Liver (tissue), 9 donors: Measurements from ENCODE around the gene ZSCAN10. TPM values are rescaled to one million over a fixed set of nuclear protein-coding genes. Genes with fewer than 3 reads are reported as not detected.

Source experiments
- DNase-seq: peaks from one replicate; pipeline ENCODE4 v3.0.0-alpha.2; 2017; ENCODE audit warnings: low spot score
- H3K27ac ChIP-seq, 2 donors: one replicate each; pipeline ENCODE4 v1.7.0; 2013; ENCODE audit warnings: inconsistent platforms in 2 of 2, low read length in 2 of 2, control low read depth in 1 of 2, low read depth in 1 of 2, mild to moderate bottlenecking in 1 of 2
- H3K27me3 ChIP-seq, 4 donors: one replicate each; pipeline versions ENCODE4 v1.6.1 to v1.7.0; 2013; ENCODE audit warnings: low read length in 3 of 4, inconsistent platforms in 1 of 4, mild to moderate bottlenecking in 1 of 4, moderate library complexity in 1 of 4; ENCODE audit not compliant: control insufficient read depth in 4 of 4, insufficient read depth in 4 of 4
- H3K36me3 ChIP-seq, 4 donors: one replicate each; pipeline versions ENCODE4 v1.6.1 to v1.7.0; 2013; ENCODE audit warnings: low read length in 3 of 4, mild to moderate bottlenecking in 3 of 4, low read depth in 1 of 4, moderate library complexity in 1 of 4; ENCODE audit not compliant: control insufficient read depth in 4 of 4, insufficient read depth in 3 of 4
- H3K4me1 ChIP-seq, 4 donors: one replicate each; pipeline versions ENCODE4 v1.6.1 to v1.7.0; 2013; ENCODE audit warnings: low read length in 3 of 4, mild to moderate bottlenecking in 3 of 4, moderate library complexity in 1 of 4; ENCODE audit not compliant: control insufficient read depth in 4 of 4, insufficient read depth in 4 of 4
- H3K4me3 ChIP-seq, 3 donors: one replicate each; pipeline versions ENCODE4 v1.6.1 to v1.7.0; 2013; ENCODE audit warnings: low read length in 3 of 3, control low read depth in 1 of 3, low read depth in 1 of 3, mild to moderate bottlenecking in 1 of 3
- H3K9ac ChIP-seq, 2 donors: one replicate each; pipeline ENCODE4 v1.7.0; 2013; ENCODE audit warnings: low read length in 2 of 2, mild to moderate bottlenecking in 2 of 2, moderate library complexity in 2 of 2, control low read depth in 1 of 2, low read depth in 1 of 2
- H3K9me3 ChIP-seq, 4 donors: one replicate each; pipeline versions ENCODE4 v1.6.1 to v1.7.0; 2013; ENCODE audit warnings: low read length in 3 of 4; ENCODE audit not compliant: control insufficient read depth in 4 of 4
- ATF3 ChIP-seq: IDR thresholded peaks from 2 replicates; pipeline ENCODE4 v1.6.1; 2016; ENCODE audit warnings: antibody characterized with exemption
- CTCF ChIP-seq: fragments of 150-350 bp; IDR thresholded peaks from 2 replicates; pipeline ENCODE4 v1.5.1; 2017; ENCODE audit warnings: improper control_type of control experiment, low read depth, low read length; ENCODE audit not compliant: missing input control
- EGR1 ChIP-seq, 2 donors: IDR thresholded peaks; 2 replicates each; pipeline ENCODE4 v1.6.1; 2016 to 2018; ENCODE audit warnings: antibody characterized with exemption in 2 of 2, low read depth in 2 of 2
- FOXA1 ChIP-seq: IDR thresholded peaks from 2 replicates; pipeline ENCODE4 v1.6.1; 2016; ENCODE audit warnings: antibody characterized with exemption
- FOXA2 ChIP-seq: IDR thresholded peaks from 2 replicates; pipeline ENCODE4 v1.6.1; 2016; ENCODE audit warnings: antibody characterized with exemption
- GABPA ChIP-seq, 2 donors: IDR thresholded peaks in 1 of 2; conservative IDR thresholded peaks in 1 of 2; 2 replicates each; pipeline ENCODE4 v1.6.1; 2016; ENCODE audit warnings: antibody characterized with exemption in 2 of 2, mild to moderate bottlenecking in 1 of 2, moderate library complexity in 1 of 2
- HNF4A ChIP-seq, 2 donors: conservative IDR thresholded peaks; 2 replicates each; pipeline ENCODE4 v1.6.1; 2016; ENCODE audit warnings: antibody characterized with exemption in 2 of 2, mild to moderate bottlenecking in 2 of 2
- HNF4G ChIP-seq: IDR thresholded peaks from 2 replicates; pipeline ENCODE4 v1.6.1; 2016; ENCODE audit warnings: antibody characterized with exemption
- JUND ChIP-seq, 2 donors: IDR thresholded peaks; 2 replicates each; pipeline ENCODE4 v1.6.1; 2016; ENCODE audit warnings: antibody characterized with exemption in 2 of 2
- MAX ChIP-seq: IDR thresholded peaks from 2 replicates; pipeline ENCODE4 v1.6.1; 2016; ENCODE audit warnings: antibody characterized with exemption
- NR2F2 ChIP-seq: IDR thresholded peaks from 2 replicates; pipeline ENCODE4 v1.6.1; 2016; ENCODE audit warnings: antibody characterized with exemption
- RAD21 ChIP-seq, 2 donors: IDR thresholded peaks; 2 replicates each; pipeline ENCODE4 v1.6.1; 2016; ENCODE audit warnings: antibody characterized with exemption in 2 of 2, mild to moderate bottlenecking in 2 of 2
- REST ChIP-seq: IDR thresholded peaks from 2 replicates; pipeline ENCODE4 v1.6.1; 2016; ENCODE audit warnings: antibody characterized with exemption, mild to moderate bottlenecking
- RXRA ChIP-seq, 2 donors: IDR thresholded peaks; 2 replicates each; pipeline ENCODE4 v1.6.1; 2017 to 2018; ENCODE audit warnings: antibody characterized with exemption in 2 of 2, mild to moderate bottlenecking in 1 of 2
- SP1 ChIP-seq: IDR thresholded peaks from 2 replicates; pipeline ENCODE4 v1.6.1; 2018; ENCODE audit warnings: antibody characterized with exemption, mild to moderate bottlenecking
- TAF1 ChIP-seq: conservative IDR thresholded peaks from 2 replicates; pipeline ENCODE4 v1.6.1; 2016; ENCODE audit warnings: antibody characterized with exemption, mild to moderate bottlenecking
- YY1 ChIP-seq: IDR thresholded peaks from 2 replicates; pipeline ENCODE4 v1.6.1; 2016; ENCODE audit warnings: antibody characterized with exemption, mild to moderate bottlenecking
- ZBTB33 ChIP-seq: IDR thresholded peaks from 2 replicates; pipeline ENCODE4 v1.6.1; 2016; ENCODE audit warnings: antibody characterized with exemption
- WGBS: extraction: QIAGEN DNeasy Blood & Tissue Kit; methylation state at CpG from one replicate; pipeline ENCODE4 v1.1.7; 2013; 5-methylcytosine and 5-hydroxymethylcytosine counted together
- polyA plus RNA-seq, 2 donors: library from polyadenylated mRNA; stranded (reverse) in 1 of 2; unstranded in 1 of 2; fragments of 200-250 nt in 1 of 2; fragments of >200 nt in 1 of 2; fragmentation: Nextera tagmentation in 1 of 2; extraction: Ambion mirVana in 1 of 2; gene quantifications; one replicate each; pipeline versions ENCODE4 v1.2.1 to v1.2.3, GENCODE V29; 2013 to 2015
- total RNA-seq, 2 donors: library from RNA; depleted of rRNA; stranded (reverse); fragments of >200 nt; gene quantifications; one replicate each; pipeline ENCODE4 v1.2.3, GENCODE V29; 2014
- donor health status: healthy.
- donor health status: healthy.
- donor health status: healthy.
- donor health status: healthy.
- donor health status: healthy.

The ZSCAN10 gene
- total and polyA plus RNA-seq, 4 donors = not detected

DNA sequence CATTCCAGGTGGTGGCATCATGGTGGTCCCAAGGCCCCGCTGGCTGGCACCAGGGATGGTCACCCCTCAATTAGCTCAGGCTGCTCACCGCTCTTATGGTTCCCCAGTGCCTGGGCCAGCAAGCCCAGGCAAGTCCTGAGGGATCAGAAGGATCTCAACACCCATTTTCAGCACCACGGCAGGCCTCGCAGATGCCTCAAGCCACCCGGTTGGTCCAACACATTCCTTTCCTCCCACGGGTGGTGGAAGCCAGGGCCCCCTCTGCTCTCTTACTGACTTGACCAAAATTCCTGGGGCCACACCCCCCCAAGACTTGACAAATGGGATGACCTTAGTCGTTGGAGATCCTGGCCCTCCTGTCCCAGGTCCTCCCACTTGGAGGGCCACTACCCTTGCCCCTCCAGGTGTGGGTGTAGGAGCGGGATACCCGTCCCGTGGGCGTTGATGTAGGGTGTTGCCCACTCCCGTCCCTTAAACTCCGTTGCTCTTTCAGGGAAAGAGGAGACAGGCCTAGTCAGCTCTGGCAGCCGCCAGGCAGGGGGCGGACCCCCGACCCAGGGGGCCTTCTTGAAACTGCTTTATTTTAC is 19.2 kb upstream of the ZSCAN10 start:
- 95% methylated on average over 16 of the region's 16 CpGs for WGBS
- H3K36me3 ChIP-seq = peaks cover 0 to 31% (median 3%) of the 10 kb centered on the region in 4 donors
- H3K27me3 ChIP-seq = no peaks in the 10 kb centered on the region
- no peak overlapping the region for H3K9ac ChIP-seq
- H3K4me1 ChIP-seq = peaks cover 0 to 9% (median 7%) of the 10 kb centered on the region in 4 donors
- no peak for DNase-seq
- no peak overlapping the region for H3K4me3 ChIP-seq
- no peaks in the 10 kb centered on the region for H3K9me3 ChIP-seq
- no peak for TF ChIP-seq REST
- no peak for TF ChIP-seq EGR1 (IDR thresholded peaks at IDR 0.05; ENCODE audit: low read depth in 2 of 2)
- TF ChIP-seq MAX = no peak
- TF ChIP-seq CTCF = no peak
- TF ChIP-seq NR2F2 = no peak
- no peak for TF ChIP-seq TAF1
- no peak for TF ChIP-seq FOXA1
- TF ChIP-seq SP1 = no peak
- no peak for TF ChIP-seq ATF3
- no peak for TF ChIP-seq JUND (IDR thresholded peaks at IDR 0.05)
- no peak for TF ChIP-seq HNF4A (conservative IDR thresholded peaks at IDR 0.05)
- TF ChIP-seq FOXA2 = no peak
- no peak for TF ChIP-seq YY1
- no peak for TF ChIP-seq ZBTB33
- TF ChIP-seq GABPA (IDR thresholded peaks at IDR 0.05 in 1 of 2, conservative IDR thresholded peaks at IDR 0.05 in 1 of 2) = no peak
- no peak for TF ChIP-seq HNF4G
- TF ChIP-seq RXRA (IDR thresholded peaks at IDR 0.05) = no peak
- no peak for TF ChIP-seq RAD21 (IDR thresholded peaks at IDR 0.05)
- no peak overlapping the region for H3K27ac ChIP-seq
